HG02973 (cell line): ENCODE measurements around the gene NECTIN3.

Experiments
- ATAC-seq: cut with Tn5 transposase; IDR thresholded peaks from one replicate; pipeline ENCODE4 v1.9.1; 2021; ENCODE audit warnings: moderate library complexity; ENCODE audit not compliant: unreplicated experiment

The NECTIN3 gene, protein sequence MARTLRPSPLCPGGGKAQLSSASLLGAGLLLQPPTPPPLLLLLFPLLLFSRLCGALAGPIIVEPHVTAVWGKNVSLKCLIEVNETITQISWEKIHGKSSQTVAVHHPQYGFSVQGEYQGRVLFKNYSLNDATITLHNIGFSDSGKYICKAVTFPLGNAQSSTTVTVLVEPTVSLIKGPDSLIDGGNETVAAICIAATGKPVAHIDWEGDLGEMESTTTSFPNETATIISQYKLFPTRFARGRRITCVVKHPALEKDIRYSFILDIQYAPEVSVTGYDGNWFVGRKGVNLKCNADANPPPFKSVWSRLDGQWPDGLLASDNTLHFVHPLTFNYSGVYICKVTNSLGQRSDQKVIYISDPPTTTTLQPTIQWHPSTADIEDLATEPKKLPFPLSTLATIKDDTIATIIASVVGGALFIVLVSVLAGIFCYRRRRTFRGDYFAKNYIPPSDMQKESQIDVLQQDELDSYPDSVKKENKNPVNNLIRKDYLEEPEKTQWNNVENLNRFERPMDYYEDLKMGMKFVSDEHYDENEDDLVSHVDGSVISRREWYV

GRCh38 chr3:111071257-111072030 is at the start of gene NECTIN3:
Gene NECTIN3 (plus strand): TSS chr3:111071816. CDS start chr3:111072018, 202 bp downstream.
- ATAC-seq = peak; percentile 67

DNA sequence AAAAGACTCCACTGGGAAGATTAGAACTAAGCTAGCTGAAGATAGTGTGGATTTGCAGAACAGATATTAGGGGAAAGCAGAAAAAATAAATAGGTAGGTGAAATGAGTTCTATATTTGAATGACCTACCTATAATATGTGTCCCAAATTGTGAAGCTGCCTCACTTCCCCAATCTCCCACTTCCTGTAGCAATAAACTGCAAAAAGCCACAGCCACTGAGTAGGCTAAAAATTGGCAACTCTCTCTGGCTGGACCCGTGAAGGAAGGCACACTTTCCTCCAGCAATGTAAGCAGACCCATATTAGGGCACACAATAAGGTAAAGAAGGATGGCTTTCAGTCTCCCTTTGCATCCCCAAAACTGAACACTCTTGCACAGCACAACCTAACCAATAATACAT is 43.7 kb upstream of the NECTIN3 start:
- no peak for ATAC-seq

GRCh38 chr3:111031538-111031937 is 40.1 kb upstream of the NECTIN3 start:
- no peak for ATAC-seq

DNA sequence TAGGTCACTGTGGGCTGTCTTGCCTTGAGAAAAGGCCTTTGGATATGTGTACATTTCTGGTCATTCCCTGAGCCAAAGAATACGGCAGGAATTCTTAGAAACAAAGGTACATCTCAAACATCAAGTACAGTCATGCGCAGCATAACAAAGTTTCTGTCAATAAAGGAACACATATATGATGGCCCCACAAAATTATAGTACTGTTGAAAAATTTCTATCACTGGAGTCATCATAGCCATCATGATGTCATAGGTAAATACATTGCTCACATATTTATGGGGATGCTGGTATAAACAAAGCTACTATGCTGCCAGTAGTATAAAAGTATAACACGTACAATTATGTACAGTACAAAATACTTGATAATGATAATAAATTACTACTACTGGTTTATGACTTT is 38.9 kb upstream of the NECTIN3 start:
- ATAC-seq = no peak

- no peak for ATAC-seq
These were observed 38.1 kb upstream of the NECTIN3 start for GRCh38 chr3:111033470-111034050.

GRCh38 chr3:111035316-111035715 is 36.3 kb upstream of the NECTIN3 start:
- no peak for ATAC-seq

- no peak for ATAC-seq
These were observed 35.7 kb upstream of the NECTIN3 start for GRCh38 chr3:111035902-111036301.

- ATAC-seq = no peak
These were observed 30.7 kb upstream of the NECTIN3 start for GRCh38 chr3:111040959-111041358.

- no peak for ATAC-seq
These were observed 26.1 kb upstream of the NECTIN3 start for GRCh38 chr3:111045564-111045963.

GRCh38 chr3:111047042-111047441 is 24.6 kb upstream of the NECTIN3 start:
- no peak for ATAC-seq

GRCh38 chr3:111047812-111048435 is 23.7 kb upstream of the NECTIN3 start:
- ATAC-seq = no peak

- ATAC-seq = no peak
These were observed 20.3 kb upstream of the NECTIN3 start for GRCh38 chr3:111051354-111051753.

DNA sequence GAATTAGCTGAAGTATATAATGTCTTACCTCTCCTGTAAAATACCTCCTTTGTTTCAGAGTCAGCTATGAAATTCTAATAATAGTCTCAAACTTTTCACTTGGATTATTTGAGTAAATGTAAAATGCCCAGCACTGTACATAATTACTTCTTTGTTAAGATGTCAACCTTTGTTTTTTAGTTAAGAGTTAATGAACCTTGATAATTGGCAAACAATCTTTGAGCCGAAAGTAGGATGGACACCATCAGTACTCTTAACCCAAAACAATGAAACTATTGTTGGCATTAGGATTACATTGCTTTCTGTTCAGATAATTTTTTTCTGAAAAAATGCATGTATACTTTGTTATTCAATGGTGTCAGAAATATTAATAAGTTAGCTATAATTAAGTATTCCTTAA is 3.0 kb upstream of the NECTIN3 start:
- ATAC-seq = no peak

DNA sequence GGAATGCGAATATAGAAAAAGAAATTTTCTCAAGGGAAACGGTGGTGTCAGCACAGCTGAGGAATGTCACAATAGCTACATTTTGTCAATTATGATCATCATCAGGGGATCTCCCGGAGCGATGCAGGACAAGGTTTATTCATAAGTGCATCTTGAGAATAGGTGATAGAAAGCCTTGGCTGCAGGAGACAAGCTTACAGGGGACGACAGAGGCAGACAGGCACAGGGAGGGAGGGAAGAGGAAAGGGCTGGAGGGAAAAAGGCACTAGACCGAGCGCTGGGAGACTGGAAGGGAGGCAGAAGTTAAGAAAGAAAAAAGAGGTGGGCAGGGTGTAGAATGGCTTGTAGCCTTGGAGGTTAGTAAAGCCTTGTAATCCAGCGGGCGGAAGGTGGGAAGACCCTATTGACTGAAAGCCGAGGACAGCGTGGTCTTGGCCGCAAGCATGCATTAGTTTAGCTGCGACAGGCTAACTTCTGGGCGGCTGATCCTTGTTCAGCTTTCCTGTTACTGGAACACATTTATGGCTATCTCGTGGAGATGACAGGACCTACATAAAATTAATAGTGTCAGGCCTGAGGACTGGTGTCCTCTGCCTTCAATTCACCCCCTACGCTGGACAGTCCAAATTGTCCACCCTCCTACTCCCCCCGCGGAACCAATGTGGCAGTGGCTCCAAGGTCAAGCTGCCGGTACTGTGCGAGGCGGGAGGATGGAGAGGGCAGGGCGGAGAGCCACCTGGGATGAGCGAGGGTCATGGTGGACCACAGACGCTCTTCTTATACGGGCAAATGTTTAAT is 1.4 kb upstream of the NECTIN3 start:
- no peak for ATAC-seq

GRCh38 chr3:111070772-111071256 is 802 bp upstream of the NECTIN3 start:
- peak; percentile 5 for ATAC-seq

DNA sequence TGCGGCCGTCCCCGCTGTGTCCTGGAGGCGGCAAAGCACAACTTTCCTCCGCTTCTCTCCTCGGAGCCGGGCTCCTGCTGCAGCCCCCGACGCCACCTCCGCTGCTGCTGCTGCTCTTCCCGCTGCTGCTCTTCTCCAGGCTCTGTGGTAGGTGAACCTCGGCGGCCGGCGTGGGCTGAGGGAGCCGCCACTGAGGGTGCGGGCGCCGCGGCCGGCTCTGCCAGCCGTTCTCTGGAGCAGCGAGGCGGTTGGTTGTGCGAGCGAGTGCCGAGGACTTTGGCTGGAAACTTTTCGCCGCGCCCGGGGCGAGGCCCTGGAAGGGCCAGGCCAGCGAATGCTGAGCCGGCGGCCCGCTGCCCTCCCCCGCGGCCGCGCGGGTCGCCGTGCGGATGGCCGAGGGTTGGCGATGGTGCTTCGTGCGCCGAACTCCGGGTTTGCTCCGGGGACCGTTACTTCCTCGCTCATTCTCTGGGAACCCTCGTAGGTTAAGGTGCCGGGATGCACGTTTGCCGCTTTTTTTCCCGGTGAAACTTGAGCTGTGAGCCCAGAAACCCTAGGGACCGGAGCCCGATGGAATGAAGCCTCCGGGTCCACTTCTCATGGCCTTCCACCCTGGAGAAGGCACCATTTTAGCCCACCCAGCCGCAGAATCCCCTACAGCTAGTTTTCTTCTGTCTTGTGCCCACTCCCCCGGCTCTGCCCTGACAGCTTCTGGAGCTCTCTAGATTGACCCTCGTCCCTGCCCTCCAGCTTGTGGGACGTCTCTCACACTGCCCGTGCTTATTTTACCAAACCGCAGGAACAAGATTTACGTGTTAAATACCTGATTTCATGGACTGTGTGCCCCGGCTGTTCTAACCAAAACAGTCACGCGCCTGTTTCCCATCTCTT is 660 bp downstream of the NECTIN3 start:
- peak; percentile 29 for ATAC-seq

- ATAC-seq = no peak
These were observed 1.6 kb downstream of the NECTIN3 start for GRCh38 chr3:111073218-111073617.

GRCh38 chr3:111076732-111077131 is 5.1 kb downstream of the NECTIN3 start:
- no peak for ATAC-seq

- no peak for ATAC-seq
These were observed 5.8 kb downstream of the NECTIN3 start for GRCh38 chr3:111077369-111077768.
